GM10266 (cell line): ENCODE results near the gene SIRPG.

Experiments used
- DNase-seq: peaks from one replicate; pipeline ENCODE4 v3.0.0; 2012; ENCODE audit errors: extremely low spot score
- TF ChIP-seq, protein P1 (sequence below): IDR thresholded peaks from 2 replicates; pipeline ENCODE4 v1.5.1; 2012; ENCODE audit warnings: mild to moderate bottlenecking, low read depth; ENCODE audit not compliant: control insufficient read depth, insufficient read depth; ENCODE audit errors: missing control alignments

The SIRPG gene

DNA sequence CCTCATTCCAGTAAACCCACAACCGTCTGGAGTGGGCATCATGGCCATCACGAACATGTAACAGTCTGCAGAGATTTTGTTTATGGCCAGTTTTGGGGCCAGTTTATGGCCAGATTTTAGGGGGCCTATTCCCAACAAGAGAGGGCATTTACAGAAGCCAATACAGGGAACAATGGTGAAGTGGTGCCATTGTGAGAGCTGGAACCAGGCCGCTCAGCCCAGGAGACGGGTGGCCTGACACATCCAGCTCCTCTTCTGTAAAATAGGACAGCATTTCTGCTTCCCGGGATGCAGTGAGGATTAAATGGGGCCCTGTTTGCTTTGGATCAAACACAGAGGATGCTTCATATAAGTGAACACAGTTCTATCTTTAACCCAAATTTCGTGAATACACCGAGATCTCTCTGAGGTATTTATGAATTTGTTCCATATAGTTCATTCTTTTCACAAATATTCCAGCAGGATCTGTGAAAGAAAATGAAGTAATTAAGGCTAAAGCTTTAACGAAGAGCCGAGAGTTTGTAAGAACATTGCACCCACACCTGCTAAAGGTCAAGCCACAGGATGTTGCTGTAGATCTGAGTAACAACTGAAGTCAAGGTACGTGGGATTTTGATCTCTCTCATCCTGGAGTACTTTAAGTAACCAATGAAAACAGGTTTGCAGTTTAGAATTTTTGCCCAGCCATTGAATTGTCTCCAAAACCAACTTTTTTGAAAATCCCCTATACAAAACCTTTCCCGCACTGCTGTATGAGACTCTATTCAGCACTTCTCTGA lies 14.5 kb upstream of the SIRPG start:
- TF ChIP-seq, protein P1, sequence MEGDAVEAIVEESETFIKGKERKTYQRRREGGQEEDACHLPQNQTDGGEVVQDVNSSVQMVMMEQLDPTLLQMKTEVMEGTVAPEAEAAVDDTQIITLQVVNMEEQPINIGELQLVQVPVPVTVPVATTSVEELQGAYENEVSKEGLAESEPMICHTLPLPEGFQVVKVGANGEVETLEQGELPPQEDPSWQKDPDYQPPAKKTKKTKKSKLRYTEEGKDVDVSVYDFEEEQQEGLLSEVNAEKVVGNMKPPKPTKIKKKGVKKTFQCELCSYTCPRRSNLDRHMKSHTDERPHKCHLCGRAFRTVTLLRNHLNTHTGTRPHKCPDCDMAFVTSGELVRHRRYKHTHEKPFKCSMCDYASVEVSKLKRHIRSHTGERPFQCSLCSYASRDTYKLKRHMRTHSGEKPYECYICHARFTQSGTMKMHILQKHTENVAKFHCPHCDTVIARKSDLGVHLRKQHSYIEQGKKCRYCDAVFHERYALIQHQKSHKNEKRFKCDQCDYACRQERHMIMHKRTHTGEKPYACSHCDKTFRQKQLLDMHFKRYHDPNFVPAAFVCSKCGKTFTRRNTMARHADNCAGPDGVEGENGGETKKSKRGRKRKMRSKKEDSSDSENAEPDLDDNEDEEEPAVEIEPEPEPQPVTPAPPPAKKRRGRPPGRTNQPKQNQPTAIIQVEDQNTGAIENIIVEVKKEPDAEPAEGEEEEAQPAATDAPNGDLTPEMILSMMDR = no peak

DNA sequence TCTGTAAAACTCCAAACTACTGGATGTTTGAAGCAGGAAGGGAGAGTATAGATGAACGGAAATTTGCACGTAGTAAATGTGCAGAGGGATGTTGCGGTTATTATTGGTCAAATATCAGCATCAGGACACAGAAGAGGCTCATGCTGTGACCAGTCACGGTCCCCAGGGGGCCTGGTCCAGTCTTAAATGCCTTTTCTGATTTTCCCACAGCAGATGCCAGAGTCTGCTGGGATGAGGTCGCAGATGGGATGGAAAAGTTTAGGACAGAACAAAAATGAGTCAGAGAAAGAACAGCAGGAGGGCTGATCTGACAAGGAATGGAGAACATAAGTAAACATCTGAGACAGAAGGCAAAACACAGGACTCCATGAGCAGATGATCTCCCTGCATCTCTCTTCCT lies 11.7 kb upstream of the SIRPG start:
- DNase-seq = no peak
- TF ChIP-seq, protein P1 = no peak

More for the DNA sequence above, 14.5 kb upstream of the SIRPG start:
- DNase-seq = no peak

DNA sequence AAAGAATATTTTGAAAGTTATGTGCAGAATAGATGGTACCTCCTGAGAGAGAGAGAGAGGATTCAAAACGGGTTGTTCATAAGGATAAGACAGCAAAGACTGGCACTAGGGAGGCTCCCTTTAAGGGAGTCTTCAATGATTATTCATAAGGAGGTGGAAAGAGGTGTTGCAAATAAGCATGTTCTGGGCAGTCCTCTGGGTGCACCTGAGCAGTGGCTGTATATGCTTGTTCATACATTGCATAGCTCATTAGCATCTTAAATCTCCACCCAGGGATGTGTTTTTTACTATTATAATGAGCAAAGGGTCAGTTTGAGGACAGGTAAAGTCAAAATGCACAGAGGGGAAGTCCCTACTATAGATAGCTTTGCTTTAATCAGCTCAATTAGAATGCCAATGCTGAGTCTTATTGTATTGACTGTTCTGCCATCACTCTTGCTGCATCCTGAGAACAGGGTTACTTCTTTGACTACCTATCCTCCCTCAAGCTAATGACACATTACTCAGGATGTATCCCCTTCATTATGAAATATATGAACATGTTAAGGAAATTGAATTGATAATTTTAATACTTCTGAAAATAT lies 10.0 kb upstream of the SIRPG start:
- DNase-seq = no peak
- TF ChIP-seq, protein P1 = no peak

DNA sequence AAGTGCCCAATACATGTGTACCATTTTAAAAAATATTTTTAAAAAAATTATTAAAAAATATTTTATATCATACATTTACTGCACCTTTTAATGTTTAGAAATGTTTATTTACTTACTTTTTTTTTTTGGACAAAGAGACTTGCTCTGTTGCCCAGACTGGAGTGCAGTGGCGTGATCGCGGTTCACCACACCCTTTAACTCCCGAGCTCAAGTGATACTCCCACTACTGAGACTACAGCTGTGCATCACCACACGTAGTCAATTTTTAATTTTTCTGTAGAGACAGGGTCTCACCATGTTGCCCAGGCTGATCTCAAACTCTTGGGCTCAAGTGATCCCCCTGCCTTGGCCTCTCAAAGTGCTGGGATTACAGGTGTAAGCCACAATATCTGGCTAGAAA lies 9.2 kb upstream of the SIRPG start:
- DNase-seq = no peak
- TF ChIP-seq, protein P1 = no peak

DNA sequence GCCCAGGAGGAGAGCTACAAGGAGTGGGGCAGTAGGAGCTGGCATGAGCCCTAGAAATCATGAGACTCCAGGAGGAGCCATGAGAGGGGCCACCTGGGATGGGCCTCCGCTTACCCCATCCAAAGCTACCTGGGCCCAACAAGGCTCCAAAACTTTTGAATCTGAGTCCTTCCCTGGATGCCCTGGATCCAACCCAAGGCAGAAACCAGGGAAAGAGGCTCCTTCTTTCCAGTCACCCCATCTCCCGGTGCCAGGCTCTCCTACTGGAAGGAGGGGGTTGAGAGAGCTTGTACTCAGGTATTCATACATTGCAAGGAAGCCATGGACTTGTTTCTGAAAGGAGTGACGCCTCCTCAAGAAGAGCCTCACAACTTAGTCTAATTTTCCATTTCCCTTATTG lies 7.8 kb upstream of the SIRPG start:
- DNase-seq = no peak
- TF ChIP-seq, protein P1 = no peak

DNA sequence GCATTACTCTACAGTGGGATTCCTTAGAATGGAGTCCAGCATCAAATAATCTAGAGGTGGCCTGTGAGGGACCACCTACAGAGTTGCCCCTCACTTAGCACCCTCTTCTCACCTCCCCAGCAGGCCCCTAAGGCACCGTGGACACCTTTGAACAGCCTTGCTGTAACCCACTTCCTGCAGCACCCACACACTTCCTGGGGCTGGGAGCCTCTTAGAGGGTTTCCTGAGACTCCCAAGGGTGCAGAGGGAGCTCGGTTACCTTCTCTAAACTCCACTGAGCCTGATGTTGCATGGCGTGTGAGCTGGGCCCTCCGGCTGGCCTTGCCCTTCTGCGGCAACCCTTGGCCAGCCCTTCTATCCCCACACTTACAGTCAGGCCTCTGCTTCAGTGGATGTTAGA lies 7.3 kb upstream of the SIRPG start:
- TF ChIP-seq, protein P1 = no peak
- peak; percentile 41 for DNase-seq

DNA sequence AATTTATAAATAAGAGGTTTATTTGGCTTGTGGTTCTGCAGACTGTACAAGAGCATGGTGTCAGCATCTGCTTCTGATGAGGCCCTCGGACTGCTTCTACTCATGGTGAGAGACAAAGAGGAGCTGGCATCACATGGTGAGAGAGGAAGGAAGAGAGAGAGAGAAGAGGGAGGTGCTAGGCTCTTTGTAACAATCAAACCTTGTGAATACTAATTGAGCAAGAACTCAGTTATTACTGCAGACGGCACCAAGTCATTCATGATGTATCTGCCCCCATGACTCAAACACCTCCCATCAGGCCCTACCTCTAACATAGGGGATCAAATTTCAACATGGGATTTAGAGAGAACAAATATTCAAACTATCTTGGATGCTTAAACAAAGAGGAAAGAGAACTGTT lies 6.3 kb upstream of the SIRPG start:
- TF ChIP-seq, protein P1 = no peak
- no peak for DNase-seq
